Fibroblast of skin of back (primary cell): ENCODE data around the gene MYH13. TPM values are rescaled to one million over a fixed set of nuclear protein-coding genes. Genes with fewer than 3 reads are reported as not detected.

ENCODE experiments used
- DNase-seq: peaks from one replicate; pipeline ENCODE4 v3.0.0-alpha.2; 2013
- polyA plus RNA-seq, 2 experiments: library from polyadenylated mRNA; unstranded; fragments of 120-200 nt; gene quantifications; one replicate each; pipeline ENCODE4 v1.2.1, GENCODE V29; 2013; ENCODE audit not compliant: insufficient read length in 2 of 2

MYH13 gene
- polyA plus RNA-seq (2013, experiment 1 of 2; ENCODE audit: insufficient read length), result not detected
- polyA plus RNA-seq (2013, experiment 2 of 2; ENCODE audit: insufficient read length), result not detected

DNA sequence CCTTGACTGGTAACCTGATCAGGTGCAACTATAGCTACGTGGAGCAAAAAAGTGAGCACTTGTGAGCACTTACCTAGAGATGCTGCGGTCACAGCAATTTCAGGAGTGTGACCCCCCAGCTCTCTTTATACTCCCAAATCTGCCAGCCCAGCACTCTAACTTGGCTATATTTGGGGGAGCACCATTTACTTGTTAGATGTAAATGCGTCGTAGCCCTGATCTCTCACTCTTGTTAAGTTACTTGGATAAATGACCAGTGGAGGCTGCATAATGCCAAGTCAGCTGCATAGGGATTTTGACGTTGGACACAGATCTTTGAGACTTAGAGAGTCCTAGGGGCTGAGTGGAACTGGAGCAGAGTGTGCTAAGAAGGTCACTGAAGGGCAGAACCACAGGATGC, at the start of gene MYH13:
MYH13 (minus strand) TSS at position 101 of the 400 bp plus-strand sequence. CDS start 8,476 bp downstream, outside the sequence.
- no peak for DNase-seq

DNA sequence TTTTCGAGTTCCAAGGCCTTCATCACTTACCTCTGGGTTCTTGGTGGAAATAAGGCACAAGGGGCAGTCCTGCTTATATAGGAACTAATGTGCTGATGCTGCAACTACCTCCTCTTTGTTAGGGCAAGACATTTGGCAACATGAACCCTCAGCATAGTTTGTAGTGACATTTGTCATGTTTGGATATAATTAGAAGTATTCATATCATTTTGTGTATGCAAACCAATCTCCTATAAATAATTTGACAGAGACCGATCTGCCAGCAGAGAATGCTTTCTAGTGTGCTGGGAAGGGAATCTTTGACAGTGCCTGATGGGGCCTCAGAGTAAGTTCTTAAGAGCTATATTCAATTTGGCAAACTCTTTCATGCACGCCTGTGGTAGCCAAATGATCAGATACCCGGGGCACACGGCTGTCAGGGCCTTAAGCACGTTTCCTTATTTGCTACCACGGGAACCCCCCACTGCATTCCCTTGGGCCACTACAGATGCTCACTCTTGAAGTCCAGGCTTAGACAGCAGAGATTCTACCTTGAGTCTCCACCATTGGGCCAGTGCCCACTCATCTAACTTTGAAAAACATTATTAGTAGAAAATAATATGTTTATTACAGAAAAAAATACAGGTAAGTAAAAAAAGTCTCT, 49.2 kb upstream of the MYH13 start, which contains the start of gene MYH8:
MYH8 (minus strand) TSS at position 51 of the 643 bp plus-strand sequence. CDS start 1,723 bp downstream, outside the sequence.
- DNase-seq, result no peak

DNA sequence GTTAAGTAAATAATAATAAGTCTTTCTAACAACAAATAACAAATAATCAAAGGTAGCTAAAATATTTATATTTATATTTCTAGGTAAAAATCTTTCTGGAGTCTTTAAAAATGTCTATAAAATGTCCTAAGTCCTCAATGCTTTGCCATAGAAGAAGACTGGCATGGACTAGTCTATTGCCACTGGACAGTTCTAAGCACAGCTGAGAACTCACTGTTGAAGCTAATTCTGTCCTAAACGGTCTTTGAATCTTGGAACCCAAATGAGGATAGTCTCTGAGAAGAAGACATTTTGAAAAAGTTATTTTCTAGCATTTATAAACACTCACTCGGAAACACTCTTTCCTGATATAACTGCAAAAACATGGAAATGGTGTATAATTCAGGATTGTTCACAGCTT, 48.4 kb upstream of the MYH13 start:
- no peak for DNase-seq

DNA sequence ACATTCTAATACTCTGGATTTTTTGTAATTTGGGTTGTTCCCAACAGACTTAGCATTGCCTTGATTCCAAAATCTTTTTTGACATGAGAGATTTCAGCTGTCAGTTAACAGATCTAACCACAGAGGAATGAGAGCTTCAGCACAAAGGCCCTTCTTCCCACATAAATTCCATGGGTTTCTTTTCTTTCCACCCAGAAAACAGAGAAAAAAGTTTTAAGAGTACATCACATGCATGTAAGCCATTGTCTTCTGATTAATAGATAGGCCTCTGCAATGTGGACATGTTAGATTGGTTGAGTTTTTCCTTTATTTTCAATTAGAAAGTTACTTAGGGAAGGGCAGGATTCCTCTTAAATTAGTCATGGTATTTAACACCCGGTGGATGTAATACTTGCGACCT, 48.0 kb upstream of the MYH13 start:
- DNase-seq, result no peak

DNA sequence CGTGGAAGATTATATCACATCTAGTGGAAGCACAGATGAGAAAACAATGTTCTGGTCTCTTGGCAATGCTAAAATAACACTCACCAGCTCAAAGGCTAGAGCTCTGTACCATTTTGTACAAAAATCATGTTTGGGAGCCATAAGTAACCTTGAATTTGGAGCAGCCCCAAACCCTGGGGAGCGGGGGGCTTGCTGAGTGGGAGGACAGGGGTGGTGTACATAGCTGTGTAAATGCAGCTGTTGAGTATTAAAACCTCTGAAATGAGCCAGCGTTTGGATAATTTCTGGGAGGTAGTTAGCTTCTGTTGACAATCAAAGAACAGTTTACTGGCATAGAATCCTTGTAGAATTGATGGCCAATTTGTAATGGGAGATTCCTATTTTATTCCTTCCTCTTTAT, 44.6 kb upstream of the MYH13 start:
- no peak for DNase-seq

DNA sequence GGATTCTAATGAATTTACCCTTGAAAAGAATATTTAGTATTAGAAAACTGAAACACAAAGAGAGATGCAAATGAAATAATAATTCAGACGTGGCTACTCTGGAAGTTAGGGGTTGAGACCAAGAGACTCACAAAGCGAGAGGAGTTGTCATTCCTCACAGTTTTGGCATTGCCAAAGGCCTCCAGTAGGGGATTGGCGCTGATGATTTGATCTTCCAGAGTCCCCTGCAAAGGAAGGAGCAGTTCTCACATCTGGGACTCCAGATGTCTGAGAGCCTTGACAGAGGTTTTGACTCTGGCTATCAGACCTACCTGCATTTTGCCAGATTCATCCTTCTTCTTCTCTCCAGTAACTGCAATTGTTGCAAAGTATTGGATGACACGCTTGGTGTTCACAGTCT, 42.4 kb upstream of the MYH13 start:
- DNase-seq, result no peak

DNA sequence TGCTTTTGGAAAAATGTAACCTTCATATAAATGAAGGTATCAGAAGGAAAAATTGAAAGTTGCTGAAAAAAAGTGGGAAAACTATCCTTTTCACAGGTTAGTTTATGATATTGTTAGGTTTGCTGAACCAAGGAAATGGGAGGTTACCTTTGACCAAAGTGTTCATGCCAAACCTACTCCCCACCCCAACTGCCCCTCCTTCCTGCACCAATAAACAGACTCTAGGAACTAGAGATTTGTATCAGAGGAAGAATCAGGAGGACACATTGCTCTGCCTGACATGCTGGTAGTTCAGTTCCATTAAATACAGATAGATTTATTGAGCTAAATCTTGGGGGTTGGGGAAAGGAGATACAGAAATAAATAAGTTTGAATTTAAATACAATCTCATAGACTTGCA, 30.8 kb upstream of the MYH13 start:
- no peak for DNase-seq

DNA sequence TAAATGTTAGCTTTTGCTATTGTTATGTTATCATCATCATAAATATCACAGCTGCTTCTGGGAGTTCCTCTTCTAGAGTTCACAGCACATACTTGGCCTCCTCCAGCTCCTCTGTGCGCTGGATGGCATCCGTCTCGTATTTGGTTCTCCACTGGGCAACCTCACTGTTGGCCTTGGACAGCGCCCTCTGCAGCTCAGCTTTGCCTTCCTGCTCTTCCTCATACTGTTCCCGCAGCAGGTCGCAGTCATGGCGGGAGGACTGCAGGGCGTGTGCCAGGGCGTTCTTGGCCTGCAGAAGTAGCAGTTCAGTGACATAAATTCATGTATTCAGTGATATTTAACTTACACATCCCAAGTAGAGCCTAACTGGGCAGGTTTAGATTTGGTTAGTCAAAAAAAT, 25.5 kb upstream of the MYH13 start:
- DNase-seq, result no peak

DNA sequence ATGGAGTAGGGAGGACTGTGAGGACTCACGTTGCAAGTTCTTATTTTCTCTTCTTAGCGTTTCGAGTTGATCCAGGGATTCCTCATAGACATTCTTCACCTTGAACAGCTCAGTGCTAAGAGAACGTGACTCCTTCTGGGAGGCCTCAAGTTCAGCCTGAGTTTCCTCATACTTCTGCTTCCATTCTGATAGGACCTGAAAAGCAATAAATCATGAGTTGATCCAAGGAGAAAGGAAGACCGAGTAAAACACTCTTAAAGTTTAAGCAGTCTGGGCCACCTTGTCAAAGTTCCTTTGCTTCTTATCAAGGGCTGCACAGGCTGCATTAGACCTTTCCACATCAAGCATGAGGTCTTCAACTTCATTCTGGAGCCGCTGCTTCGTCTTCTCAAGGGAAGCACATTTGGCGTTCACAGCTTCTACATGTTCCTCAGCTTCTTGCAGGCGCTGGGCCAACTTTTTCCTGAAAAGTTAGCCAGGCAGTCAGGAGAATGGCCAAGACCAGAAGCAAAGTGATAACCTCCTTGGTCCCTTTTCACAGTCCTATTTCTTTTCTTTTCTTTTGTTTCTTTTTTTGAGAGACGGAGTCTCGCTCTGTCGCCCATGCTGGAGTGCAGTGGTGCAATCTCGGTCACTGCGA, 23.8 kb upstream of the MYH13 start:
- DNase-seq, result no peak

DNA sequence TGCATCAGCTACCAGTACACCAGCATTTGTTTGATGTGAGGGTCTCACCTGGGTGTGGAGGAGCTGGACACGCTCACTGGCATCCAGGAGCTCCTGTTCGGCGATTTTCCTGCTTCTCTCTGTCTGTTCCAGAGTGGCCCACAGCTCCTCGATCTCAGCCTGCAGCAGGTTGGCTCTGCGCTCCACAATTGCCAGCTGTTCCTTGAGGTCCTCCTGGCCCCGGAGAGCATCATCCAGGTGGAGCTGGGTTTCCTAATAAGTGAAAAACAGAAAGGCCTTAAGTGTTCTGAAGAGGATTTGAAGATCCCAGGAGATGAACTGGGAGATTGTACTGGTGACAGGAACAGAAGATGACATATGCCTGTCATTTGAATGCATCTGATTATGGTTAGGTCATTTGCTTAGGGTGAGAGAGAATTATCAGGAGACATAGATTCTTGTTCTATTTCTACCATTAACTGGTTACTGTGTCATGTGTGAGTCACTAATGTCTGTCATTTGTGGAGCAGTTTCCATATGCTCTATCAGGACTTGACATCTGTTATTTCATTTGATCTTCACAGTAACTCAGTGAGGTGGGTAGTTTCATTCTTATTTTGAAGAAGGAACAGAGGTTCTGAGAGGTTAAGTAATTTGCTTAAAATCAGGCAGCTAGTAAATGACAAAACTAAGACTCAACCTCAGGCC, 21.5 kb upstream of the MYH13 start:
- no peak for DNase-seq

DNA sequence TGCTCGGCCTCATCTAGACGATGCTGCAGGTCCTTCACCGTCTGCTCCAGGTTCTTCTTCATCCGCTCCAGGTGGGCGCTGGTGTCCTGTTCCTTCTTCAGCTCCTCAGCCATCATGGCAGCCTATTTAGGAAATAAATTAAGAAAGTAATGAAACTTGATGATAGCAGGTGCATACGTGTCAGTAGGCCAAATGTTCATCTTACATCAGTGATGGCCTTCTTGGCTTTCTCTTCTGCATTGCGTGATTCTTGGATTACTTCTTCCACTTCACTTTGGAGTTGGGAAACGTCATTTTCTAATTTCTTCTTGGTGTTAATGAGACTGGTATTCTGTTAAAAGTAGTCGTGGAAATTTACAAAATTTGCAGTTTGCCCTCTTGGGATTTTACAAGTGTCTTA, 20.1 kb upstream of the MYH13 start:
- DNase-seq, result no peak

DNA sequence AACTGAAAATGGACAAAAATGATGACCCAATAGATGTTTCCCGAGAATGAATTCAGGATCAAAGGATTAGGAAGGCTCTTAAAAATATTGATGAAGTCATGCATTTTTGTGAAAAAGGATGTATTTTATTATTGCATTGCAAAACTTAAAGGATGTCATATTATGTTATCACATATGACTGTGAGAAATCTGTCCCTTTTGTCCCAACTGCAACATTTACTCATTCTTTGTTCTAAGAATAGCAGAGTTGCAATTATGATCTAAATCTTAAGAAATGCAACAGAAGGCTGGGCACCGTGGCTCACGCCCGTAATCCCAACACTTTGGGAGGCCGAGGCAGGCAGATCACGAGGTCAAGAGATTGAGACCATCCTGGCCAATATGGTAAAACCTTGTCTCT, 13.1 kb upstream of the MYH13 start:
- DNase-seq, result no peak

DNA sequence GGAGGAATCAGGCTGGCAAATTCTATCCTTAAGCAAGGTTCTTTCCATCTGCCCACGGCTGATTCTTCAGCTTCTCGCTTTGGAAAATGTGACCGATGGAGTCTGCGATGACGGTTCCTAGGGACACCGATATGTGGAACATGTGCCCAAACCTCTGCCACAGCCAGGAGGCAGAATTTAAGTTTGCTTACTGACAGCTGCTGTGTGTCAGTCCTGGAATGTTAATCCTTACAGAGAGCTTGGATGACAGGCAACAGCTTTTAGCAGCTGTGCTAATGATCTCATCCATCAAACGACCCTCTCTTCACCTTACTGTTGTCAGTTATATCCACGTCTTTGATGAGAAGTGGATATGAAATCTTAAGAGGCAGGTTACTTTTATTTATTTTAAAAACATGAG, 11.4 kb upstream of the MYH13 start:
- DNase-seq, result no peak

DNA sequence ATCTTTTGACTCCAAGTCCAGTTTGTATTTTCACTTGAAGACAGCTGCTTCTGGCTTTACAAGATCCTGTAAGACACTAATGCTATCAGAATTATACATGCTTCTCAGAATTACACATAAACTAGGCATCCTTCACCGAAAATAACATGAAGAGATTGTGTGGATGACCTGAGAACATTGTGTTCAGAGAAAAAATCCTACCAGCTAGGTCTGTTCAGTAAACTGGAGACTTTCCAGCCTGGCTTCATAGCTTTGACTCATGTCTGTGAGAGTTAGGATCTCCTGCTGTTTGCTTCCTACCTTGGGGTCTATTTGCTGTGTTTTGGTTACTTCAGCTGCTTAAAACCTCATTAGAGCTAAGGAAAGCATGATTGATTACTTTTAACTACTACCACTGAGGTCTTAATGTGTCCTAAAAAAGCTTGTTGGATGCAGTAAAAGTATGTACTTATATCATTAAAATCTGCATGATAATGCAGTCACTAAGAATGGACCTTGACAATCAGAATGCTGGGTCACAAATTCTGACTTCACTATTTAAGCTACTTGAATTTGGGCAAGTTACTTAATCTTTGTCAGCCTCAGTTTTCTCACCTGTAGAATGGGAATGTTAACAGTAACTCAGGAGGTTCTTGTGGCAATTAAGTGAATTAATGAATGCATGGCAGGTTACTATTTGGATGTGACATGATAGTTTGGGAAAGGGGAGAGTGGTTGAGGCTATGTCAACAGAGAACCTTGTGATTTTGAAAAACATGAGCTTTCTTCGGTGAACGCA, 8.0 kb upstream of the MYH13 start:
- DNase-seq, result peak; percentile 3

DNA sequence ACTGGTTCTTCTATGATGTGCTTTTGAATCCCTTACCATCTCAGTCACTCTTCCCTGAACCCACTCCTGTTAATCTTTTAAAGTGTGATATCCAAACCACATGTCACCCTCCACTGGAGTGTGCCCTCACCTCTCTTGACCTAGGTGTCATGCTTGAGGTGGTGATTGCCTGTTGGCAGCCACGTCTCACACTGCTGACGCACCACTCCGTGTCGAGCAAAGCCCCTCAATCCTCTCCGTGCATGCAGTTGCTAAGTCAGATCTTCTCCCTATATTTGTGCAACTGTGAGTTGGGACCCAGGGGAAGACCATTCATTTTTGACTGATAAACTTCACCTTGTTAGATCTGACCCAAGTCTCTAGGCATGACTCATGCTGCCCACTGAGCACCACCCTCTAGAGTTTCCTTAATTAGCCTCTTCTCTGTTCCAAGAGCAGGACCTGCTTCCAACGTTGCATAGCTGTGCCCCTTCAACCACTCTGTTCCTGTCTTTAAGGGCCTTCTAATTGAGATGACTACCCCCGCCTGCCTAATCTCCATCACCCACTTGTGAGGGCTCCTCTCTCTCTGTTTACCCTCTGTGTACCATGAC, 2.7 kb downstream of the MYH13 start:
- DNase-seq, result no peak

DNA sequence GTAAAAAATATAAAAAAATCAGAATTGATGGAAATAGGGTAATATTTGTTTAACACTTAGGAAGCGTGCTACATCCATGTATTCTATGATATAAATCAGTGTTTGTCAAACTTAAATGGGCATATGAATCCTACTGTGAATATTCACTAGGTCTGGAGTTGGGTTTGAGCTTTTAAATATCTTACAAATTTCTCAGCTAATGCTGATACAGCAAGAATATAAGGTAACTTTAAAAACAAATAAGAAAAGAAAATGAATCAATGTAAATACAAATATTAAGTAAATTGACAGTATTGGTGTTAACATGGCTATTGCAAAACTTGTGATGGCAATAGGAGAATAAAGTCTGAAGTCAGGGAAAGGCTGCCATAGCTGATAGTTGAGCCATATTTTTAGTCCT, 3.6 kb downstream of the MYH13 start:
- no peak for DNase-seq

DNA sequence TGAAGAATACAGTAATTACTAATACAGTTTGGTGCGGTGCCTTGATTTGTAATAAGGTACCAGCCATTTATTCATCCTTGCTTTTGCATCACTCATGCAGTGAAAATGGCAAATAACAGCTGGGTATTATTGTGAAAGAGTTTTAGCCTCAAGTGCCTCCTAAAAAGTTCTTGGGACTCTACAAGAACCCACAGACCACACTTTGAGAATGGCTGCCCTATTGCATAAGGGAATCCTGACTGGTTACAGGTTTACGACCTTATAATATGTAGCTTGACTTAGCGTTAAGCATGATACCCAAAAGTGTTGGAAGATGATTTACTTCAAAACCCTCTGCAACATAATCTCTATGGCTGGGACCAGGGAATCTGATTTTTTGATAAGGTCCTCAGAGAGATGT, 4.2 kb downstream of the MYH13 start:
- no peak for DNase-seq

DNA sequence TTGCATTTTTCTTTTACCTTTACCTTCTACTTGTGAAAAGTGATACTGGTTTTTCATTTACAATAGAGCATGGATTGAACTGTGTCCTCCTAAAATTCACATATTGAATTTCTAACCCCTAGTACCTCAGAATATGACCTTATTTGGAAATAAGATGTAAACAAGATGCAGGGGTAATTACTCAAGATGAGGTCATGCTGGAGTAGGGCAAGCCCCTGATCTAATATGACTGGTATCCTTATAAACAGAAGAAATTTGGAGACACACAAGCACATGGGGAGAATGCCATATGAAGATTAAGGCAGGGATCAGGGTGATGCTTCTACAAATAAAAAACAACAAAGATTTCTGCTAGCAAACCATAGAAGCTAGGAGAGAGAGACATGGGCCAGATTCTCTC, 12.2 kb downstream of the MYH13 start:
- DNase-seq, result no peak

DNA sequence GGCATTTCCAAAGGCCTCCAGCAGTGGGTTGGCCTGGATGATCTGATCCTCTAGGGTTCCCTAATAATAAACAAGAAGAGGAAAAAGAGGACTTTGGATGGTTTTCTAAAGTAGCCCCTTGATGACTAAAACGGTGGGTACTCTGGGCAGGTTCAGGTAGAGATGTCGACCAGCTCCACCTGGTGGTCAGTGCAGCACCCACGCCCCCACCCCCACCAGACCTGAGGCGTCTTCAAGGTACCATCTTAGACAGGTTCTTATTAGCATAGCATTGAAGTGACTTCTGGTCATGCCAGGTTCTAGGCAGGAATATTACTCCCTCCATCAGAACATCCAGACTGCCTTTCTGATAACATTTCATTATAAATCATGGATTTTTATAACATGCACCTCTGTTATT, 15.0 kb downstream of the MYH13 start:
- DNase-seq, result no peak

DNA sequence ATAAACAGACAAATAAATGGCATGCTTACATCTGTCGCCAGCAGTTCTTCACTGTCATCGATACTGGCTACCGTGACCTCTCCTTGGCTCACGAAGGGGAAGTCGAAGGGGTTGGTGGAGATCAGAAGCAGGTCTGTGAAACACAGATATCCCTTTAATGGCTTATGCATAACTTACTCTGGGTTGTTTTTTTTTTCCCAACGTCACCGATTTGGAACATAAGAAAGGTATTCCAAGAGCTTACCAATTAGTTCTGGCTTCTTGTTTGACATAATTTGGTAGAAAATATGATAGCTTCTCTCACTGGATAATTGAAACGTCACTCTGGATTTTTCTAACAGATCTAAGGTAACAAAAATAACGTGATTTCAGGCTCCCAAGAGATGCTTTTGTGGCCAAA, 18.2 kb downstream of the MYH13 start:
- no peak for DNase-seq

DNA sequence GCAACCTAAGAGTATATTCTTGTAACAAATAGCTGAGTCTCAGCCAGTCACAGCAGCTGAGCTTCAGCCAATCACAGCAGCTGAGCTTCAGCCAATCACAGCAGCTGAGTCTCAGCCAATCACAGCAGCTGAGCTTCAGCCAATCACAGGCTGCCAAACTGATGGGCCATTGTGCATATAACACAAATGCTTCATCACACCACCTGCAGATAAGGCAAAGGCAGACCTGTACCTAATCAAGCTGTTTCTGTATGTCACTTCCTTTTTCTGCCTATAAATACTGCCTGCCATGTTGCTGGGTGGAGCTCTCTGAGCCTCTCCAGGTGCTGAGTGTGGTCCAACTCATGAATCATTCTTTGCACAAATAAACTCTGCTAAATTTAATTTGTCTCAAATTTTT, 19.9 kb downstream of the MYH13 start:
- no peak for DNase-seq

DNA sequence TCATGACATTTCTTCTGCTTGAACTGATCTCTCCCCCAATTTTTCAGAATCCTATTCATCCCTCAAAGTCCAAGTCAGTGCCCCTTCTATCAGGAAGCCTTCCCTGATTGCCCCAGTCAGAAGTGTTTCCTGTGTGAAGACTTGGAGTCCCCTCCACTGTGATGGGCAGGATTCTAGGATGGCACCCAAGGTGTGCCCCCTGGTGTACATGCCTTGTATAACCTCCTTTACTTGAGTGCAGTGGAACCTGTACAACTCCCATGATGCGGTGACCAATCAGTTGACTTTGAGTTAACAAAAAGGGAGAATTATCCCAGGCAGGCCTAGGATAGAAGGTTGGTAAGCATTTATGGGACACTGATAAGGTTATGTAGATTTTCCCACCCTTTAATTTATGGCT, 23.4 kb downstream of the MYH13 start:
- DNase-seq, result no peak

DNA sequence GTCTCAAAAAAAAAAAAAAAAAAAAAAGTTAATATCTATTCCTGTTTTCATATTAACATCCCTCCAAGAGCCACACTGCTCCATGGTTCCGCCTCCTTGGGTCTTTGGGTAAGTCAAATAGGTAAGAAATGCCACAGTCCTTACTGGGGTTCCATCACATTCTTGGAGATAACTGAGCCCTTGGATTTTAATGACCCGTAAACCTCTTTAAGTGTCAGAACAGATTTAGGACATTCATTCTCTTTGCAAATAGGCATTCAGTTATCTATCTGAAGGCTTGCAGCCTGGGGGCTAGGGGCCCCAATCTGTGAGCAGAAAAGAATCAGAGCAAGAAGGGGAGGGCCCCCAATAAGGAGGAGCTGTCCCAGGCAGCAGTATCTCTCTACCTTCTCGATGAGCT, 28.0 kb downstream of the MYH13 start:
- DNase-seq, result no peak
